PC-9 (cell line): ENCODE results near the gene CKAP2L. TPM values are rescaled to one million over a fixed set of nuclear protein-coding genes. Genes with fewer than 3 reads are reported as not detected.

Experiments used
- BruUV-seq: library from RNA; stranded (reverse); fragments of 400-500 nt; replicated peaks from 2 replicates; lab custom pipeline; 2021; lab: Mats Ljungman, UMichigan
- CTCF ChIA-PET: fragments of 300-600 bp; sonication (Branson Sonifier 250); formaldehyde crosslinking; loops from one replicate; lab custom pipeline; 2022; ENCODE audit warnings: antibody characterized with exemption; lab: Charles Lee
- POLR2A ChIA-PET: fragments of 300-600 bp; sonication (Branson Sonifier 250); formaldehyde crosslinking; loops from one replicate; lab custom pipeline; 2022; ENCODE audit warnings: antibody characterized with exemption; ENCODE audit not compliant: unreplicated experiment; lab: Charles Lee
- DNase-seq, 2 experiments: peaks; one replicate each; pipeline versions ENCODE4 v3.0.0 to v3.0.0-alpha.2; 2015 to 2022; ENCODE audit warnings: mixed read lengths in 1 of 2
- H2AFZ ChIP-seq: fragments of 200-600 bp; sonication (generic); 2 replicates; pipeline ENCODE4 v1.8.1; 2017; ENCODE audit warnings: antibody characterized with exemption
- H3F3A ChIP-seq: fragments of 200-600 bp; sonication (generic); 2 replicates; pipeline ENCODE4 v1.8.1; 2017; ENCODE audit warnings: antibody characterized with exemption, mild to moderate bottlenecking, low read depth; ENCODE audit not compliant: insufficient read depth
- H3K27ac ChIP-seq: fragments of 200-600 bp; sonication (generic); 2 replicates; pipeline ENCODE4 v1.6.1; 2016; ENCODE audit warnings: mixed run types
- H3K27me3 ChIP-seq: fragments of 200-600 bp; sonication (generic); 2 replicates; pipeline ENCODE4 v1.6.1; 2016; ENCODE audit warnings: low read depth, mixed run types; ENCODE audit not compliant: insufficient read depth
- H3K36me3 ChIP-seq: fragments of 200-600 bp; sonication (generic); 2 replicates; pipeline ENCODE4 v1.6.1; 2016; ENCODE audit warnings: low read depth, mixed run types
- H3K4me1 ChIP-seq: fragments of 200-600 bp; sonication (generic); replicated peaks from 2 replicates; pipeline ENCODE4 v1.6.1; 2016; ENCODE audit warnings: mixed run types; ENCODE audit not compliant: insufficient read depth
- H3K4me2 ChIP-seq: fragments of 200-600 bp; sonication (generic); 2 replicates; pipeline ENCODE4 v1.6.1; 2017; ENCODE audit warnings: mixed run types
- H3K4me3 ChIP-seq: fragments of 200-600 bp; sonication (generic); 2 replicates; pipeline ENCODE4 v1.6.1; 2016; ENCODE audit warnings: mixed run types
- H3K79me2 ChIP-seq: fragments of 200-600 bp; sonication (generic); 2 replicates; pipeline ENCODE4 v1.6.1; 2017; ENCODE audit warnings: low read depth, mixed run types
- H3K9me2 ChIP-seq: fragments of 200-600 bp; sonication (generic); 2 replicates; pipeline ENCODE4 v1.8.1; 2017; ENCODE audit warnings: mild to moderate bottlenecking; ENCODE audit not compliant: insufficient read depth
- H3K9me3 ChIP-seq: fragments of 200-600 bp; sonication (generic); 2 replicates; pipeline ENCODE4 v1.8.1; 2016; ENCODE audit warnings: low read depth; ENCODE audit not compliant: insufficient read depth
- H4K20me1 ChIP-seq: fragments of 200-600 bp; sonication (generic); 2 replicates; pipeline ENCODE4 v1.8.1; 2017; ENCODE audit not compliant: insufficient read depth
- EZH2 ChIP-seq: fragments of 200-600 bp; sonication (generic); IDR thresholded peaks from 2 replicates; pipeline ENCODE4 v1.8.0; 2017; ENCODE audit warnings: antibody characterized with exemption, low read depth
- intact Hi-C: fragments of 100-400 bp; cut with micrococcal nuclease; formaldehyde crosslinking; loops from one replicate; pipeline ENCODE4 v1.10.0; 2022; ENCODE audit not compliant: unreplicated experiment
- total RNA-seq: library from RNA; stranded (reverse); gene quantifications from 2 replicates; pipeline ENCODE4 v1.2.3, GENCODE V29; 2021
- TF ChIP-seq, protein P1 (sequence below): fragments of 200-600 bp; sonication (generic); conservative IDR thresholded peaks from 2 replicates; pipeline ENCODE4 v1.6.1; 2017; ENCODE audit warnings: mixed run types, antibody characterized with exemption, mild to moderate bottlenecking, moderate library complexity

The CKAP2L gene
- total RNA-seq, 1 experiment from 2014 or later: 28.7 TPM

DNA sequence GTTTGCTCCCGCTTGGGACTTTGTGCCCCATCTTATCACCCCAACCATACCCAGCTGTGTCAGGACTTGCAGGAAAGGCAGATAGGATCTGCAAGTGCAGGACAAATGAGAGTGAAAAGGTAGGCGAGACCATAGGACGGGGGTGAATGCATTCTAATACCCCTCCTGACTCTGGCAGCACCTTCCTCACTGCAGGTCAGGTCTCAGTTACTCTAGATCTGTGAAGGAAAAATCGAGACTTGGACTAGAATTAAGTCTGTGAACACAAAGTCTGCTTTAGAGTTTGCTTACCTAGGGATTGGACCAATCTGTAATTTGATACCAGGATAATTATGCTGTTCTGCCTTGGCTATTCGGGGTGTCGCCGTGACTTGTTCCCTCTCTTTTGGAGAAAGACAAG lies 23.9 kb downstream of the CKAP2L start:
- no peak overlapping the region for H3K4me2 ChIP-seq
- CTCF ChIA-PET: no interaction called here
- intact Hi-C loops: loop anchor here (10.0 kb wide), 1 partner anchor 654 kb away; no protein-coding TSS in a partner anchor
- H3K9me3 ChIP-seq: no peaks in the 10 kb centered on the region
- no peak overlapping the region for H3K4me3 ChIP-seq
- H3K4me1 ChIP-seq: peaks cover 20% of the 10 kb centered on the region
- no peak overlapping the region for H2AFZ ChIP-seq
- no peaks in the 10 kb centered on the region for H3K27me3 ChIP-seq
- TF ChIP-seq, protein P1, sequence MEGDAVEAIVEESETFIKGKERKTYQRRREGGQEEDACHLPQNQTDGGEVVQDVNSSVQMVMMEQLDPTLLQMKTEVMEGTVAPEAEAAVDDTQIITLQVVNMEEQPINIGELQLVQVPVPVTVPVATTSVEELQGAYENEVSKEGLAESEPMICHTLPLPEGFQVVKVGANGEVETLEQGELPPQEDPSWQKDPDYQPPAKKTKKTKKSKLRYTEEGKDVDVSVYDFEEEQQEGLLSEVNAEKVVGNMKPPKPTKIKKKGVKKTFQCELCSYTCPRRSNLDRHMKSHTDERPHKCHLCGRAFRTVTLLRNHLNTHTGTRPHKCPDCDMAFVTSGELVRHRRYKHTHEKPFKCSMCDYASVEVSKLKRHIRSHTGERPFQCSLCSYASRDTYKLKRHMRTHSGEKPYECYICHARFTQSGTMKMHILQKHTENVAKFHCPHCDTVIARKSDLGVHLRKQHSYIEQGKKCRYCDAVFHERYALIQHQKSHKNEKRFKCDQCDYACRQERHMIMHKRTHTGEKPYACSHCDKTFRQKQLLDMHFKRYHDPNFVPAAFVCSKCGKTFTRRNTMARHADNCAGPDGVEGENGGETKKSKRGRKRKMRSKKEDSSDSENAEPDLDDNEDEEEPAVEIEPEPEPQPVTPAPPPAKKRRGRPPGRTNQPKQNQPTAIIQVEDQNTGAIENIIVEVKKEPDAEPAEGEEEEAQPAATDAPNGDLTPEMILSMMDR: no peak
- no peak for TF ChIP-seq EZH2
- no peak overlapping the region for H3K27ac ChIP-seq
- no TSS peak for BruUV-seq
- peaks cover 30% of the 10 kb centered on the region; the same call in 1 of the 2 replicates for H3F3A ChIP-seq
- H3K9me2 ChIP-seq: no peaks in the 10 kb centered on the region
- H3K79me2 ChIP-seq: no peaks in the 10 kb centered on the region
- H3K36me3 ChIP-seq: 0 out of 2 replicates have a peak, but pooled peaks cover 24% of the 10 kb centered on the region
- POLR2A ChIA-PET: no interaction called here
- no peak for DNase-seq
- no peaks in the 10 kb centered on the region for H4K20me1 ChIP-seq

DNA sequence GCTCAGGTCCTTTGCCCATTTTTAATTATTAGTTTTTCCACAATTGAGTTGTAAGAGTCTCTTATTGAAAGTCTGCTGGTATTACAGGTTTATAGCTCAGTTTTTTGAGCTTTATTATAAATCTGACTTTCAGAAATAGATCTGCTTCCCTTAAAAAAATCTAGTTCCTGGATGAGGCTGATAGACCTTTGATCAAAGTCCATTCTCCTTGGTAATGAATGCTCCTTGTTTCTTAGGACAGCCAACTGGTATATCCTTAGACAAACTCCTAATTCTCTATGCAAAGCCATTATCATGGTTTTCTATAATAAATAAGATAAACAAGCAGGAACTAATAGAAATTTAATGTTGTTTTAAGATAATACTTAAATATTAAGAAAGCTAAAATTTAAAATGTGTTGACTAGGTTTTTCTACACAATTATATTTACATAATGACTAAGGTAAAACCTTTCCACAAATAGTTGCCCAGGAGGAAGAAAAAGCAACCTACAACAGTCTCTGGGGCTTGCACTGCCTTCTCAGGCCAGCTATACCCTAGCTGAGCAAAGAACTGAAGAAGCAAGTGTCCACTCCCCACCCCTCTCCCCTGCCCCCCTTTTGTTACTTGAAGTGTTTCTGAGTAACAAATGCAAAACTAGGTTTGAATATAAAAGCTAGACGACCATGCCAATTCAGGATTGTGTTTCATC lies 26.7 kb downstream of the CKAP2L start:
- Histone ChIP-seq H3K9me2 (no peaks in the 10 kb centered on the region), H3K4me1 (peaks cover 20% of the 10 kb centered on the region), H4K20me1 (no peaks in the 10 kb centered on the region), H3F3A (peaks cover 30% of the 10 kb centered on the region; the same call in 1 of the 2 replicates), H3K79me2 (no peaks in the 10 kb centered on the region), H3K27ac (peak overlapping the region; percentile 52), H2AFZ (no peak overlapping the region), H3K4me3 (no peak overlapping the region), H3K36me3 (0 out of 2 replicates have a peak, but pooled peaks cover 14% of the 10 kb centered on the region), H3K4me2 (peak overlapping the region; percentile 13; the same call in 1 of the 2 replicates), H3K27me3 (no peaks in the 10 kb centered on the region), H3K9me3 (no peaks in the 10 kb centered on the region)
- intact Hi-C loops: no loop called here
- DNase-seq: no peak
- ChIA-PET POLR2A (interaction anchor here (0.6 kb wide), 1 partner anchor 27 kb away, joined by 4 read pairs; the partner anchor contains the start of gene CKAP2L), CTCF (interaction anchor here (0.6 to 0.7 kb wide), 3 partner anchors 13 to 444 kb away, joined by 3 to 7 read pairs (median 3); no protein-coding TSS in a partner anchor)
- no peak for TF ChIP-seq EZH2
- TF ChIP-seq, protein P1: no peak
- BruUV-seq: no TSS peak

DNA sequence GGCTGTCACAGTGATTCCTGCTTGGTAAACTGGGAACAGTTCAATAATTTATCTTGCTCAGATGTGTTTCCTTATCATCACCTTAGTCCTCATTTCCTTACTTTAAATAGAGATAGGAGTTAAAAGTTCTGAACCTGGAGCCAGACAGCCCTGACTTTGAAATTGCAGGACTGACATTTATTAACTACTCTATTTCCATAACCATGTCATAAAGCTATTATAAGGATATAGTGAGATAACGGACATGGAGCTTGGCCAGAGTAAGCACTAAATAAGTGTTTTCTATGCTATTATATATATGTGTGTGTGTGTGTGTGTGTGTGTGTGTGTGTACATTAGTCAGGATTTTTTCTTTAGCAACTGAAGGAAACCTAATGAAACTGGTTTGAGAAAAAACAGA lies 30.5 kb downstream of the CKAP2L start:
- no peak overlapping the region for H3K4me2 ChIP-seq
- no TSS peak for BruUV-seq
- no peak for DNase-seq
- no peaks in the 10 kb centered on the region for H3K79me2 ChIP-seq
- no peak overlapping the region for H3K4me3 ChIP-seq
- H3F3A ChIP-seq: peaks cover 24% of the 10 kb centered on the region; the same call in 1 of the 2 replicates
- no peaks in the 10 kb centered on the region for H3K9me3 ChIP-seq
- H3K9me2 ChIP-seq: no peaks in the 10 kb centered on the region
- H3K36me3 ChIP-seq: 0 out of 2 replicates have a peak, but pooled peaks cover 7% of the 10 kb centered on the region
- H3K27me3 ChIP-seq: no peaks in the 10 kb centered on the region
- H2AFZ ChIP-seq: no peak overlapping the region
- intact Hi-C loops: no loop called here
- no peak for TF ChIP-seq EZH2
- TF ChIP-seq, protein P1: no peak
- H3K4me1 ChIP-seq: peaks cover 20% of the 10 kb centered on the region
- ChIA-PET POLR2A (no interaction called here), CTCF (no interaction called here)
- no peaks in the 10 kb centered on the region for H4K20me1 ChIP-seq
- H3K27ac ChIP-seq: no peak overlapping the region
